H1 (cell line): ENCODE results near the gene GGT7. TPM values are rescaled to one million over a fixed set of nuclear protein-coding genes. Genes with fewer than 3 reads are reported as not detected.

ENCODE experiments used
- BRCA1 ChIP-seq: IDR thresholded peaks from 2 replicates; pipeline ENCODE4 v1.6.1; 2012; ENCODE audit warnings: low read depth, low read length, improper control_type of control experiment
- polyA plus RNA-seq, 7 experiments: library from polyadenylated mRNA; depleted of rRNA in 3 of 7; stranded (reverse) in 5 of 7; unstranded in 2 of 7; fragments of >200 nt in 5 of 7; fragments of 200-250 nt in 2 of 7; gene quantifications; 1 replicate in 5 of 7; 2 replicates in 1 of 7; 4 replicates in 1 of 7; pipeline versions ENCODE4 v1.2.1 to v1.2.3, GENCODE V29; 2011 to 2013; ENCODE audit warnings: missing spikeins in 2 of 7, mixed read lengths in 2 of 7
- total RNA-seq: library from RNA; stranded (reverse); fragmentation: NEBNext Ultra II Directional; extraction: Animal tissue kit (Norgen Biotek cat#: 25700); gene quantifications from 2 replicates; pipeline ENCODE4 v1.2.1, GENCODE V29; 2021

GGT7 gene
- total and polyA plus RNA-seq, 2 of the 8 experiments (the other 6 are each of a cell fraction or from before 2014, with no cell fraction given): 20.2 to 25.5 TPM

DNA sequence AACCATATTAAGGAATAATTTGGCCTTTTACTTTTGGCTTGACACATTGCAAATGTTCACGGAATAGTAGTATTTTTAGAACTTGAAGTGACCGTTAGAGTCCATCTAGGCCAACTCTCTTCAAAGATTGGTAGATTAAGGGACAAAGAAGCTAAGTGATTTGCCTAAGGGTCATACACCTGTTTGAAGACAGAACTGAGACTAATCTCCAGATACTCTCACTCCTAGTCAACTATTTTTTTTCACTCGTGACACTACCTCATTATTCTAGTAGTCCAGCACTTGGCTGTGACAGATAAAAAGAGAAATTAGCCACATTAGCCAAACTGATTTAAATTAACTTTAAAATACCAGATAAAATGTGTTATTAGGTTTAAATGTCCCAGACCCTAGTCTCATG is 14.4 kb upstream of the GGT7 start (continued):
- no peak for TF ChIP-seq BRCA1
- TF ChIP-seq, all 59 proteins: peak for 0
